Activated naive CD8-positive, alpha-beta T cell treated with anti-CD3 and anti-CD28 coated beads, Interleukin-2, amount 10 ng/mL, durations not matched to agents 7 days and 5 days (primary cell): ENCODE measurements around the gene ZMYM3. TPM values are rescaled to one million over a fixed set of nuclear protein-coding genes. Genes with fewer than 3 reads are reported as not detected.

Experiments
- total RNA-seq, 2 experiments: library from RNA; stranded (reverse); gene quantifications; one replicate each; pipeline ENCODE4 v1.2.3, GENCODE V29; 2021

The ZMYM3 gene
- total RNA-seq, 2 experiments from 2014 or later = 38.9 to 39.3 TPM

Other genes with a start within 250 kb of the ZMYM3 start
- gene SNX12, start 185.8 kb downstream of the ZMYM3 start, total RNA-seq = 10 to 100 TPM; 36.8 to 38.7 TPM
- gene FOXO4, start 158.3 kb downstream of the ZMYM3 start, total RNA-seq = 10 to 100 TPM; 22.1 to 24.9 TPM
- 10 to 100 TPM; 26.7 to 30.6 TPM for gene CXorf65, start 147.4 kb downstream of the ZMYM3 start, total RNA-seq
- 100 to 1,000 TPM; 389 to 395 TPM for gene IL2RG, start 142.6 kb downstream of the ZMYM3 start, total RNA-seq
- 10 to 100 TPM; 64.7 to 77.1 TPM for gene MED12, start 135.5 kb downstream of the ZMYM3 start, total RNA-seq
- gene NLGN3, start 109.3 kb downstream of the ZMYM3 start, total RNA-seq = 1 to 10 TPM; 1.4 to 1.9 TPM
- gene GJB1, start 30.9 kb downstream of the ZMYM3 start, total RNA-seq = under 1 TPM in 1 of 2 experiments, not detected in 1; 0.26 TPM
- gene NONO, start 29.5 kb upstream of the ZMYM3 start, total RNA-seq = 100 to 1,000 TPM; 438 to 466 TPM
- gene ITGB1BP2, start 47.6 kb upstream of the ZMYM3 start, total RNA-seq = 1 to 10 TPM; 4.9 to 6.6 TPM
- 10 to 100 TPM; 64.7 to 66.8 TPM for gene TAF1, start 112.2 kb upstream of the ZMYM3 start, total RNA-seq